GM12878 (cell line): ENCODE measurements around the gene CD82. TPM values are rescaled to one million over a fixed set of nuclear protein-coding genes. Genes with fewer than 3 reads are reported as not detected.

ENCODE experiments used
- ATAC-seq: fragments of 200-7000 bp; cut with Tn5 transposase; 3 replicates; pipeline ENCODE4 v1.9.1; 2020; ENCODE audit warnings: mild to moderate bottlenecking, moderate library complexity
- BruUV-seq: library from RNA; stranded (reverse); fragments of 400-500 nt; replicated peaks from 2 replicates; lab custom pipeline; 2021; lab: Mats Ljungman, UMichigan
- CTCF ChIA-PET: fragments of 300-600 bp; sonication (Branson Sonifier 250); formaldehyde crosslinking; extraction: SDS; loops from one replicate; lab custom pipeline; 2021; ENCODE audit warnings: inconsistent platforms; lab: Yijun Ruan, JAX
- POLR2A ChIA-PET: fragments of 350-600 bp; formaldehyde crosslinking; extraction: SDS; loops from one replicate; lab custom pipeline; 2021; ENCODE audit warnings: inconsistent platforms; lab: Charles Lee
- RAD21 ChIA-PET: fragments of 300-600 bp; sonication (Branson Sonifier 250); formaldehyde crosslinking; loops from one replicate; lab custom pipeline; 2023; ENCODE audit warnings: antibody characterized with exemption; ENCODE audit not compliant: unreplicated experiment; lab: Charles Lee
- SMC1A ChIA-PET: fragments of 300-600 bp; sonication (Branson Sonifier 250); formaldehyde crosslinking; loops from one replicate; lab custom pipeline; 2023; ENCODE audit not compliant: unreplicated experiment, uncharacterized antibody; lab: Charles Lee
- DNase-seq: peaks from one replicate; pipeline ENCODE4 v3.0.0-alpha.2; 2011; ENCODE audit warnings: low read depth, low spot score
- FAIRE-seq: peaks from 3 replicates; lab custom pipeline; 2011; peaks lifted over from hg19 to GRCh38; lab: Jason Lieb, UNC
- H2AFZ ChIP-seq: 2 replicates; pipeline ENCODE4 v1.6.0; 2011; ENCODE audit warnings: low read depth, low read length, control low read depth; ENCODE audit not compliant: control insufficient read depth
- H3K27ac ChIP-seq: 2 replicates; pipeline ENCODE4 v1.5.1; 2011; ENCODE audit warnings: control low read depth; ENCODE audit not compliant: control insufficient read depth, insufficient read depth
- H3K27me3 ChIP-seq, 2 experiments: replicated peaks in 1 of 2; 2 replicates each; pipeline versions ENCODE4 v1.6.0 to v1.6.1; 2011; ENCODE audit warnings: low read length in 1 of 2; ENCODE audit not compliant: control insufficient read depth in 2 of 2, insufficient read depth in 2 of 2
- H3K36me3 ChIP-seq, 2 experiments: 2 replicates each; pipeline ENCODE4 v1.5.1; 2011; ENCODE audit warnings: low read length in 1 of 2; ENCODE audit not compliant: control insufficient read depth in 2 of 2, insufficient read depth in 2 of 2
- H3K4me1 ChIP-seq: 2 replicates; pipeline ENCODE4 v1.6.1; 2011; ENCODE audit warnings: mild to moderate bottlenecking, low read length, moderate library complexity, mixed read lengths; ENCODE audit not compliant: control insufficient read depth, insufficient read depth
- H3K4me2 ChIP-seq: 2 replicates; pipeline ENCODE4 v1.6.0; 2011; ENCODE audit warnings: control low read depth; ENCODE audit not compliant: control insufficient read depth, insufficient read depth
- H3K4me3 ChIP-seq: fragments of 200-600 bp; sonication (generic); 2 replicates; pipeline ENCODE4 v1.5.1; 2016
- H3K79me2 ChIP-seq: 2 replicates; pipeline ENCODE4 v1.6.0; 2011; ENCODE audit warnings: low read length; ENCODE audit not compliant: control insufficient read depth, insufficient read depth
- H3K9ac ChIP-seq: 2 replicates; pipeline ENCODE4 v1.8.0; 2011; ENCODE audit warnings: low read length, control low read depth, mixed read lengths; ENCODE audit not compliant: control insufficient read depth, insufficient read depth
- H3K9me3 ChIP-seq: replicated peaks from 3 replicates; pipeline ENCODE4 v1.5.1; 2011; ENCODE audit warnings: mild to moderate bottlenecking, low read length; ENCODE audit not compliant: control insufficient read depth, insufficient read depth
- H4K20me1 ChIP-seq: 2 replicates; pipeline ENCODE4 v1.6.0; 2011; ENCODE audit not compliant: control insufficient read depth, insufficient read depth
- ASH2L ChIP-seq: fragments of 300-600, 200-600 bp; sonication (generic); IDR thresholded peaks from 2 replicates; pipeline ENCODE4 v1.6.1; 2017; ENCODE audit warnings: low read depth, mild to moderate bottlenecking, borderline replicate concordance
- FOXK2 ChIP-seq: fragments of 450-650 bp; IDR thresholded peaks from 2 replicates; pipeline ENCODE4 v1.6.1; 2017; ENCODE audit warnings: mild to moderate bottlenecking, moderate library complexity
- IKZF1 ChIP-seq: fragments of 450-650 bp; conservative IDR thresholded peaks from 2 replicates; pipeline ENCODE4 v1.6.1; 2017; ENCODE audit warnings: antibody characterized with exemption, mild to moderate bottlenecking
- IKZF2 ChIP-seq, 2 experiments: fragments of 450-650 bp; IDR thresholded peaks; 2 replicates each; pipeline ENCODE4 v1.6.1; 2017; ENCODE audit warnings: mild to moderate bottlenecking in 2 of 2, moderate library complexity in 2 of 2
- KAT2A ChIP-seq: conservative IDR thresholded peaks from 2 replicates; pipeline ENCODE4 v1.6.1; 2011; ENCODE audit warnings: low read depth, low read length; ENCODE audit not compliant: control insufficient read depth
- MEF2B ChIP-seq: fragments of 450-650 bp; IDR thresholded peaks from 2 replicates; pipeline ENCODE4 v1.6.1; 2018; ENCODE audit warnings: mild to moderate bottlenecking, moderate library complexity; ENCODE audit not compliant: partially characterized antibody, poor library complexity, severe bottlenecking
- NBN ChIP-seq: fragments of 450-650 bp; IDR thresholded peaks from 2 replicates; pipeline ENCODE4 v1.6.1; 2016
- NFXL1 ChIP-seq: fragments of 450-650 bp; IDR thresholded peaks from 2 replicates; pipeline ENCODE4 v1.6.1; 2017; ENCODE audit warnings: antibody characterized with exemption, mild to moderate bottlenecking, borderline replicate concordance
- RAD21 ChIP-seq: IDR thresholded peaks from 2 replicates; pipeline ENCODE4 v1.6.1; 2011; ENCODE audit warnings: mild to moderate bottlenecking, low read depth, low read length, moderate library complexity; ENCODE audit not compliant: insufficient read depth
- RFX5 ChIP-seq: IDR thresholded peaks from 2 replicates; pipeline ENCODE4 v1.6.1; 2011; ENCODE audit warnings: low read depth, low read length, improper control_type of control experiment
- TBL1XR1 ChIP-seq: IDR thresholded peaks from 2 replicates; pipeline ENCODE4 v1.6.1; 2012; ENCODE audit warnings: low read depth, low read length, improper control_type of control experiment
- ZNF217 ChIP-seq: fragments of 450-650 bp; IDR thresholded peaks from 2 replicates; pipeline ENCODE4 v1.6.1; 2017; ENCODE audit warnings: antibody characterized with exemption, mild to moderate bottlenecking
- WGBS: methylation state at CpG from one replicate; pipeline ENCODE4 v1.1.6; 2016; ENCODE audit warnings: low lambda C conversion rate; ENCODE audit not compliant: insufficient replicate concordance, insufficient coverage; ENCODE audit errors: missing lambda C conversion rate; 5-methylcytosine and 5-hydroxymethylcytosine counted together
- in situ Hi-C: fragments of 300-500 bp; cut with MboI; formaldehyde crosslinking; loops from 9 replicates; pipeline ENCODE4 v1.14.3; 2018; ENCODE audit warnings: mixed read lengths
- intact Hi-C: fragments of 100-400 bp; cut with micrococcal nuclease; formaldehyde crosslinking; loops from one replicate; pipeline ENCODE4 v1.14.2; 2022; ENCODE audit not compliant: unreplicated experiment
- polyA plus RNA-seq, 11 experiments: library from polyadenylated mRNA; depleted of rRNA in 4 of 11; unstranded in 6 of 11; stranded (reverse) in 5 of 11; fragments of >200 nt; fragmentation: Nextera tagmentation in 4 of 11; fragmentation: Illumina TruSeq in 1 of 11; extraction: Ambion mirVana in 4 of 11; extraction: Trizol in 1 of 11; gene quantifications; 1 replicate in 1 of 11; 2 replicates in 10 of 11; pipeline versions ENCODE4 v1.2.1 to v1.2.3, GENCODE V29; 2011 to 2016; ENCODE audit warnings: inconsistent platforms in 2 of 11, missing spikeins in 2 of 11, low read depth in 1 of 11
- total RNA-seq, 4 experiments: library from RNA; depleted of rRNA in 3 of 4; stranded (reverse); fragments of >200 nt in 3 of 4; fragmentation: Illumina TruSeq in 1 of 4; extraction: Trizol in 1 of 4; gene quantifications; 2 replicates each; pipeline versions ENCODE4 v1.2.1 to v1.2.3, GENCODE V29; 2013 to 2021
- TF ChIP-seq, protein P1 (sequence below): fragments of 450-650 bp; IDR thresholded peaks from 2 replicates; pipeline ENCODE4 v1.6.1; 2017; ENCODE audit warnings: mild to moderate bottlenecking, moderate library complexity
- TF ChIP-seq, protein P2 (sequence below): fragments of 450-650 bp; IDR thresholded peaks from 2 replicates; pipeline ENCODE4 v1.6.1; 2016; ENCODE audit warnings: mild to moderate bottlenecking
- TF ChIP-seq, protein P3 (sequence below): IDR thresholded peaks from 2 replicates; pipeline ENCODE4 v1.6.1; 2011; ENCODE audit warnings: borderline replicate concordance, low read depth, mild to moderate bottlenecking, moderate library complexity, low read length; ENCODE audit not compliant: insufficient read depth, poor library complexity, severe bottlenecking

Gene CD82
- total and polyA plus RNA-seq, 10 of the 15 experiments (the other 5 are each of a cell fraction or from before 2014, with no cell fraction given), result 5.2 to 180 (median 84.7) TPM

DNA sequence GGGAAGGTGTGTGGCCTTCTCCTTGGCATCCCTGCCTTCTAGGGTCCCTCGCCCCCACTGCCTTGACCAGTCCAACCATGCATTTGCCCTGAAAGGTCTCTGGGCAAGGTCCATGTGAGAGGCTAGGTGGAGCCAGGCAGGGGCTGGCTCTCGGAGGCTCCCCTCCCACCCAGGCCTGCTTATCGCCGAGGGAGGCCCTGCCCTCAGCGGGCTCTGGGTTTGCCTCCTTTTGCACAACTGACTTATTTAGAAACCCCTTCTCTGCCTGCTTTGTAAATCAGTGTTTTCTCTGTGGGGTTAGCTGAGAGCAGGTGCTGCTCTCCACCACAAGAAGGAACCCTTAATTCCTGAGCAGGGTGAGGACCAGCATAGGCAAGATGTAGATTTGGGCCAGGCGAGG is 47.7 kb downstream of the CD82 start:
- Histone ChIP-seq H2AFZ (no peak overlapping the region), H3K4me2 (peak overlapping the region; percentile 44), H3K4me3 (no peak overlapping the region), H3K4me1 (peaks cover 61% of the 10 kb centered on the region), H3K27ac (peak overlapping the region; percentile 36), H4K20me1 (no peaks in the 10 kb centered on the region), H3K9ac (no peak overlapping the region), H3K9me3 (no peaks in the 10 kb centered on the region), H3K79me2 (no peaks in the 10 kb centered on the region), H3K36me3 (peaks cover 7 to 32% of the 10 kb centered on the region in 2 experiments), H3K27me3 (no peaks in the 10 kb centered on the region)
- ATAC-seq (peak; percentile 18), FAIRE-seq (peak; percentile 70), DNase-seq (no peak)
- ChIA-PET SMC1A (interaction anchor here (1.0 to 10.3 kb wide), 9 partner anchors 11 to 61 kb away, joined by 3 to 433 read pairs (median 19); partner anchors contain the start of gene CD82), POLR2A (interaction anchor here (1.0 to 7.9 kb wide), 4 partner anchors 14 to 47 kb away, joined by 3 to 289 read pairs (median 70); partner anchors contain the start of gene CD82), CTCF (interaction anchor here (0.7 to 10.3 kb wide), 9 partner anchors 13 to 71 kb away, joined by 3 to 477 read pairs (median 19); partner anchors contain the start of gene CD82), RAD21 (interaction anchor here (0.8 to 7.8 kb wide), 11 partner anchors 9 to 249 kb away, joined by 4 to 196 read pairs (median 27); partner anchors contain the start of genes CD82 and TSPAN18)
- in situ Hi-C loops (no loop called here), intact Hi-C loops (loop anchor here (1.0 kb wide), 1 partner anchor 44 kb away; no protein-coding TSS in a partner anchor)
- BruUV-seq, result no TSS peak
- 2% methylated on average over 6 of the region's 6 CpGs for WGBS
- TF ChIP-seq KAT2A, result no peak
- TF ChIP-seq, protein P1, sequence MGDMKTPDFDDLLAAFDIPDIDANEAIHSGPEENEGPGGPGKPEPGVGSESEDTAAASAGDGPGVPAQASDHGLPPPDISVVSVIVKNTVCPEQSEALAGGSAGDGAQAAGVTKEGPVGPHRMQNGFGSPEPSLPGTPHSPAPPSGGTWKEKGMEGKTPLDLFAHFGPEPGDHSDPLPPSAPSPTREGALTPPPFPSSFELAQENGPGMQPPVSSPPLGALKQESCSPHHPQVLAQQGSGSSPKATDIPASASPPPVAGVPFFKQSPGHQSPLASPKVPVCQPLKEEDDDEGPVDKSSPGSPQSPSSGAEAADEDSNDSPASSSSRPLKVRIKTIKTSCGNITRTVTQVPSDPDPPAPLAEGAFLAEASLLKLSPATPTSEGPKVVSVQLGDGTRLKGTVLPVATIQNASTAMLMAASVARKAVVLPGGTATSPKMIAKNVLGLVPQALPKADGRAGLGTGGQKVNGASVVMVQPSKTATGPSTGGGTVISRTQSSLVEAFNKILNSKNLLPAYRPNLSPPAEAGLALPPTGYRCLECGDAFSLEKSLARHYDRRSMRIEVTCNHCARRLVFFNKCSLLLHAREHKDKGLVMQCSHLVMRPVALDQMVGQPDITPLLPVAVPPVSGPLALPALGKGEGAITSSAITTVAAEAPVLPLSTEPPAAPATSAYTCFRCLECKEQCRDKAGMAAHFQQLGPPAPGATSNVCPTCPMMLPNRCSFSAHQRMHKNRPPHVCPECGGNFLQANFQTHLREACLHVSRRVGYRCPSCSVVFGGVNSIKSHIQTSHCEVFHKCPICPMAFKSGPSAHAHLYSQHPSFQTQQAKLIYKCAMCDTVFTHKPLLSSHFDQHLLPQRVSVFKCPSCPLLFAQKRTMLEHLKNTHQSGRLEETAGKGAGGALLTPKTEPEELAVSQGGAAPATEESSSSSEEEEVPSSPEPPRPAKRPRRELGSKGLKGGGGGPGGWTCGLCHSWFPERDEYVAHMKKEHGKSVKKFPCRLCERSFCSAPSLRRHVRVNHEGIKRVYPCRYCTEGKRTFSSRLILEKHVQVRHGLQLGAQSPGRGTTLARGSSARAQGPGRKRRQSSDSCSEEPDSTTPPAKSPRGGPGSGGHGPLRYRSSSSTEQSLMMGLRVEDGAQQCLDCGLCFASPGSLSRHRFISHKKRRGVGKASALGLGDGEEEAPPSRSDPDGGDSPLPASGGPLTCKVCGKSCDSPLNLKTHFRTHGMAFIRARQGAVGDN, result 0 out of 2 replicates have a peak, but pooled peaks have one; percentile 35
- no peak for TF ChIP-seq NFXL1
- TF ChIP-seq MEF2B, result peak; percentile 23
- no peak for TF ChIP-seq ZNF217
- TF ChIP-seq, protein P2, sequence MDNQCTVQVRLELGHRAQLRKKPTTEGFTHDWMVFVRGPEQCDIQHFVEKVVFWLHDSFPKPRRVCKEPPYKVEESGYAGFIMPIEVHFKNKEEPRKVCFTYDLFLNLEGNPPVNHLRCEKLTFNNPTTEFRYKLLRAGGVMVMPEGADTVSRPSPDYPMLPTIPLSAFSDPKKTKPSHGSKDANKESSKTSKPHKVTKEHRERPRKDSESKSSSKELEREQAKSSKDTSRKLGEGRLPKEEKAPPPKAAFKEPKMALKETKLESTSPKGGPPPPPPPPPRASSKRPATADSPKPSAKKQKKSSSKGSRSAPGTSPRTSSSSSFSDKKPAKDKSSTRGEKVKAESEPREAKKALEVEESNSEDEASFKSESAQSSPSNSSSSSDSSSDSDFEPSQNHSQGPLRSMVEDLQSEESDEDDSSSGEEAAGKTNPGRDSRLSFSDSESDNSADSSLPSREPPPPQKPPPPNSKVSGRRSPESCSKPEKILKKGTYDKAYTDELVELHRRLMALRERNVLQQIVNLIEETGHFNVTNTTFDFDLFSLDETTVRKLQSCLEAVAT, result no peak
- TF ChIP-seq NBN, result no peak
- 0 out of 2 replicates have a peak, but pooled peaks have one; percentile 2 for TF ChIP-seq RAD21
- TF ChIP-seq, protein P3, sequence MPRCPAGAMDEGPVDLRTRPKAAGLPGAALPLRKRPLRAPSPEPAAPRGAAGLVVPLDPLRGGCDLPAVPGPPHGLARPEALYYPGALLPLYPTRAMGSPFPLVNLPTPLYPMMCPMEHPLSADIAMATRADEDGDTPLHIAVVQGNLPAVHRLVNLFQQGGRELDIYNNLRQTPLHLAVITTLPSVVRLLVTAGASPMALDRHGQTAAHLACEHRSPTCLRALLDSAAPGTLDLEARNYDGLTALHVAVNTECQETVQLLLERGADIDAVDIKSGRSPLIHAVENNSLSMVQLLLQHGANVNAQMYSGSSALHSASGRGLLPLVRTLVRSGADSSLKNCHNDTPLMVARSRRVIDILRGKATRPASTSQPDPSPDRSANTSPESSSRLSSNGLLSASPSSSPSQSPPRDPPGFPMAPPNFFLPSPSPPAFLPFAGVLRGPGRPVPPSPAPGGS, result peak; percentile 22
- TF ChIP-seq FOXK2, result no peak
- TF ChIP-seq IKZF1, result 0 out of 2 replicates have a peak, but pooled peaks have one; percentile 25
- TF ChIP-seq TBL1XR1, result 0 out of 2 replicates have a peak, but pooled peaks have one; percentile 26
- 0 out of 4 replicates have a peak, but pooled peaks of 1 of the 2 experiments have one; percentile 20 for TF ChIP-seq IKZF2 (IDR thresholded peaks at IDR 0.05)
- TF ChIP-seq ASH2L, result no peak
- no peak for TF ChIP-seq RFX5
